HL-60 (cell line): ENCODE results near the gene GNG7.

ENCODE experiments used
- DNase-seq, 2 experiments: peaks; one replicate each; pipeline ENCODE4 v3.0.0-alpha.2; 2010 to 2020; ENCODE audit warnings: low read depth in 1 of 2, low spot score in 1 of 2
- H3K27ac ChIP-seq: fragments of 250-450 bp; sonication (Bioruptor Pico); replicated peaks from 2 replicates; pipeline ENCODE4 v1.5.1; 2020; ENCODE audit warnings: mild to moderate bottlenecking, moderate library complexity
- H3K27me3 ChIP-seq: fragments of 250-450 bp; sonication (Bioruptor Pico); 2 replicates; pipeline ENCODE4 v1.5.1; 2021; ENCODE audit warnings: mild to moderate bottlenecking, moderate library complexity; ENCODE audit not compliant: insufficient read depth, poor library complexity, severe bottlenecking
- H3K4me3 ChIP-seq: replicated peaks from 2 replicates; pipeline ENCODE4 v1.5.1; 2011; ENCODE audit warnings: mild to moderate bottlenecking, control low read depth, low read length; ENCODE audit not compliant: insufficient read depth
- CTCF ChIP-seq: IDR thresholded peaks from one replicate; pipeline ENCODE4 v1.5.1; 2011; ENCODE audit warnings: low read length, control low read depth, inconsistent platforms; ENCODE audit not compliant: insufficient read depth
- GABPA ChIP-seq: IDR thresholded peaks from 2 replicates; pipeline ENCODE4 v1.6.1; 2012; ENCODE audit warnings: low read depth
- POLR2AphosphoS5 ChIP-seq: IDR thresholded peaks from 2 replicates; pipeline ENCODE4 v1.6.1; 2012; ENCODE audit warnings: low read depth
- REST ChIP-seq: IDR thresholded peaks from 2 replicates; pipeline ENCODE4 v1.6.1; 2012; ENCODE audit warnings: low read depth; ENCODE audit not compliant: insufficient replicate concordance
- SPI1 ChIP-seq: IDR thresholded peaks from 2 replicates; pipeline ENCODE4 v1.6.1; 2012; ENCODE audit warnings: low read depth, mild to moderate bottlenecking, borderline replicate concordance

Gene GNG7

DNA sequence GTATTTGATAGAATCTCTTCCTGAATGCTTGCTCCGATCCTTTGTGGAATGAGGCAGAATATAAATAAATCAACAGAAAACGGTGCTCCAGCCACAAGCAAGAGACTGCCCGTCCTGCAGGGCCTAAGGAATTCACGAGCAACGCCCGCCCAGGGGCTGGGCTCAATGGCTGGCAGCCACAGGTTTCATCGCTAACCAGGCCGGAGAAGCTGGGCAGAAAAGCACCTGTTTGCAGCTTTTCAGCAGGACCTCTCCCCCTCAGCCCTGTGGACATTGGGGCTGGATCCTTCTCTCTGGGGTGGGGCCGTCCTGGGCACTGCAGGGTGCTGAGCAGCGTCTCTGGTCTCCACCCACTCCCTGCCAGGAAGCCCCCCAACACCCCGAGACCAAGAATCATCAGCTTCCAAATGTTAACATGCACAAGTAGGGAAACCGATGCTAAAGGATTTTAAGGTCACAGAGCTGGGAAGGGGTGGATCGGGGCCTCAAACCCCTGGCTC is 124.1 kb downstream of the GNG7 start:
- no peak for TF ChIP-seq SPI1
- no peak for TF ChIP-seq CTCF
- no peak for TF ChIP-seq GABPA
- no peak for TF ChIP-seq REST
- no peak for TF ChIP-seq POLR2AphosphoS5
- Histone ChIP-seq H3K27me3 (no peaks in the 10 kb centered on the region), H3K4me3 (no peak overlapping the region), H3K27ac (no peak overlapping the region)
- no peak for DNase-seq

DNA sequence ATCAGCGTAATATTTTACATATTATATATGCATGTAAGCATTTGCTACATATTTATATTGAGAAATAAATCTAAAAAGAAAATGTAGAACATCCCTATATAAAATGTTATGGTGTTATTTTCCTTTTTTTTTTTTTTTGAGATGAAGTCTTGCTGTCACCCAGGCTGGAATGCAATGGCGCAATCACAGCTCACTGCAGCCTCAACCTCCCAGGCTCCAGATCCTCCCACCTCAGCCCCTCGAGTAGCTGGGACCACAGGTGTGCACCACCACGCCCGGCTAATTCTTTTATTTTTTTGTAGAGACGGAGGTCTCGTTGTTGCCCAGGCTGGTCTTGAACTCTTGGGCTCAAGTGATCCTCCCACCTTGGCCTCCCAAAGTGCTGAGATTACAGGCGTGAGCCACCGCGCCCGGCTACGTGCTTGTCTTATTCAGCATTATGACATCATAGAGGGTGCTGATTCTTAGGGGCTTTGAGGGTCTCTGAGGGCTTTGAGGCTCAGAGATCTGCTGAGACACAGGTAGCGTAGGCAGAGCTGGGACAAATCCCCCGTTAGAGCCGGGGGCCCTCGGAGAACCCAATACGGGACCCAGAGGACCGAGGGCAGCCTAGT is 124.7 kb downstream of the GNG7 start:
- DNase-seq = no peak
- no peak for TF ChIP-seq CTCF
- TF ChIP-seq POLR2AphosphoS5 = no peak
- TF ChIP-seq SPI1 = no peak
- no peak for TF ChIP-seq REST
- no peak for TF ChIP-seq GABPA
- no peaks in the 10 kb centered on the region for H3K27me3 ChIP-seq
- H3K27ac ChIP-seq = no peak overlapping the region
- no peak overlapping the region for H3K4me3 ChIP-seq

GRCh38 chr19:2575734-2576481 is 126.6 kb downstream of the GNG7 start:
- DNase-seq = no peak
- Histone ChIP-seq H3K27ac (no peak overlapping the region), H3K4me3 (no peak overlapping the region), H3K27me3 (no peaks in the 10 kb centered on the region)
- TF ChIP-seq SPI1 = no peak
- no peak for TF ChIP-seq GABPA
- TF ChIP-seq CTCF = no peak
- no peak for TF ChIP-seq REST
- TF ChIP-seq POLR2AphosphoS5 = no peak
